A549 (cell line): ENCODE results near the gene ACTG2. TPM values are rescaled to one million over a fixed set of nuclear protein-coding genes. Genes with fewer than 3 reads are reported as not detected.
"Not testable (repeated sequence)": the region's sequence is repeated elsewhere in the genome, so short reads cannot be mapped to it uniquely, and the experiment has no call there.

ENCODE experiments used
- ATAC-seq, 2 experiments: fragments of 200-7000 bp in 1 of 2; fragments of >200 bp in 1 of 2; cut with Nextera tagmentation in 1 of 2; cut with Tn5 transposase in 1 of 2; 3 replicates each; pipeline versions ENCODE4 v1.8.0 to v1.9.1; 2018 to 2020; ENCODE audit warnings: mild to moderate bottlenecking in 1 of 2, moderate library complexity in 1 of 2
- CTCF ChIA-PET: fragments of 300-600 bp; sonication (Branson Sonifier 250); formaldehyde crosslinking; extraction: SDS; loops from one replicate; lab custom pipeline; 2021; ENCODE audit warnings: antibody characterized with exemption, inconsistent platforms; lab: Yijun Ruan, JAX
- POLR2A ChIA-PET: fragments of 350-600 bp; formaldehyde crosslinking; extraction: SDS; loops from one replicate; lab custom pipeline; 2021; ENCODE audit warnings: antibody characterized with exemption, inconsistent platforms; lab: Yijun Ruan, JAX
- DNase-seq, 2 experiments: peaks; one replicate each; pipeline versions ENCODE4 v3.0.0 to v3.0.0-alpha.2; 2011 to 2016; ENCODE audit warnings: low read depth in 1 of 2, low spot score in 1 of 2
- FAIRE-seq: peaks from 2 replicates; lab custom pipeline; 2011; peaks lifted over from hg19 to GRCh38; lab: Jason Lieb, UNC
- H3K27ac ChIP-seq, 2 experiments: fragments of >200 bp; sonication (Bioruptor Twin); formaldehyde crosslinking; 3 replicates each; pipeline ENCODE4 v1.5.1; 2016 to 2017
- H3K4me1 ChIP-seq: fragments of >200 bp; sonication (Bioruptor Twin); formaldehyde crosslinking; 3 replicates; pipeline ENCODE4 v1.6.1; 2016
- H3K4me2 ChIP-seq: fragments of >200 bp; sonication (Bioruptor Twin); formaldehyde crosslinking; 3 replicates; pipeline ENCODE4 v1.6.1; 2016
- H3K4me3 ChIP-seq: fragments of >200 bp; sonication (Bioruptor Twin); formaldehyde crosslinking; 3 replicates; pipeline ENCODE4 v1.5.1; 2016
- H3K9me3 ChIP-seq: fragments of >200 bp; sonication (Bioruptor Twin); formaldehyde crosslinking; 3 replicates; pipeline ENCODE4 v1.6.1; 2016
- BCL3 ChIP-seq: fragments of >200 bp; sonication (Bioruptor Twin); formaldehyde crosslinking; IDR thresholded peaks from 3 replicates; pipeline ENCODE4 v1.6.1; 2016
- CEBPB ChIP-seq, 2 experiments: fragments of >200 bp in 1 of 2; sonication (Bioruptor Twin) in 1 of 2; formaldehyde crosslinking in 1 of 2; IDR thresholded peaks; 2 replicates each; pipeline ENCODE4 v1.6.1; 2012 to 2016
- CHD4 ChIP-seq: fragments of 200-600 bp; sonication (generic); IDR thresholded peaks from 2 replicates; pipeline ENCODE4 v1.6.1; 2016; ENCODE audit warnings: antibody characterized with exemption, mild to moderate bottlenecking, borderline replicate concordance
- EHF ChIP-seq: fragments of 250-450 bp; sonication (Bioruptor Pico); IDR thresholded peaks from 2 replicates; pipeline ENCODE4 v1.5.0; 2020; ENCODE audit warnings: mild to moderate bottlenecking
- FOSB ChIP-seq: fragments of 250-450 bp; sonication (Bioruptor Pico); IDR thresholded peaks from 2 replicates; pipeline ENCODE4 v1.5.0; 2020; ENCODE audit warnings: mild to moderate bottlenecking, moderate library complexity
- GATA3 ChIP-seq: IDR thresholded peaks from 2 replicates; pipeline ENCODE4 v1.6.1; 2012; ENCODE audit warnings: borderline replicate concordance
- HDAC2 ChIP-seq: fragments of 200-600 bp; sonication (generic); IDR thresholded peaks from 2 replicates; pipeline ENCODE4 v1.6.1; 2016
- HES2 ChIP-seq: fragments of >200 bp; sonication (Bioruptor Twin); formaldehyde crosslinking; IDR thresholded peaks from 2 replicates; pipeline ENCODE4 v1.6.1; 2016
- HOXB5 ChIP-seq: fragments of 250-450 bp; sonication (Bioruptor Pico); IDR thresholded peaks from 2 replicates; pipeline ENCODE4 v1.5.0; 2020; ENCODE audit warnings: mild to moderate bottlenecking, moderate library complexity
- KDM1A ChIP-seq: fragments of 200-600 bp; sonication (generic); IDR thresholded peaks from 2 replicates; pipeline ENCODE4 v1.6.1; 2016; ENCODE audit warnings: low read depth, mild to moderate bottlenecking
- MAZ ChIP-seq: fragments of 150-350 bp; IDR thresholded peaks from 2 replicates; pipeline ENCODE4 v1.6.1; 2014; ENCODE audit warnings: antibody characterized with exemption, low read depth, low read length, borderline replicate concordance
- MYC ChIP-seq: IDR thresholded peaks from 2 replicates; pipeline ENCODE4 v1.6.1; 2012; ENCODE audit warnings: mild to moderate bottlenecking, inconsistent platforms, low read length, improper control_type of control experiment, borderline replicate concordance
- NFE2L2 ChIP-seq: fragments of 150-350 bp; conservative IDR thresholded peaks from 2 replicates; pipeline ENCODE4 v1.6.1; 2014; ENCODE audit warnings: low read length
- NR3C1 ChIP-seq: fragments of >200 bp; sonication (Bioruptor Twin); formaldehyde crosslinking; IDR thresholded peaks from 3 replicates; pipeline ENCODE4 v1.6.1; 2017
- PBX3 ChIP-seq: IDR thresholded peaks from 2 replicates; pipeline ENCODE4 v1.6.1; 2012
- RAD21 ChIP-seq, 2 experiments: fragments of >200 bp in 1 of 2; sonication (Bioruptor Twin) in 1 of 2; formaldehyde crosslinking in 1 of 2; IDR thresholded peaks in 1 of 2; conservative IDR thresholded peaks in 1 of 2; 2 replicates in 1 of 2; 3 replicates in 1 of 2; pipeline ENCODE4 v1.6.1; 2012 to 2018; ENCODE audit warnings: inconsistent platforms in 1 of 2
- RCOR1 ChIP-seq: fragments of 150-350 bp; IDR thresholded peaks from 2 replicates; pipeline ENCODE4 v1.6.1; 2014; ENCODE audit warnings: antibody characterized with exemption, low read length, low read depth
- RFX5 ChIP-seq: fragments of 450-650 bp; IDR thresholded peaks from 2 replicates; pipeline ENCODE4 v1.7.1; 2014; ENCODE audit warnings: antibody characterized with exemption, mild to moderate bottlenecking, moderate library complexity
- SMC3 ChIP-seq: fragments of >200 bp; sonication (Bioruptor Twin); formaldehyde crosslinking; IDR thresholded peaks from 3 replicates; pipeline ENCODE4 v1.6.1; 2018; ENCODE audit warnings: inconsistent platforms
- SREBF2 ChIP-seq: fragments of 450-650 bp; IDR thresholded peaks from 2 replicates; pipeline ENCODE4 v1.6.1; 2014; ENCODE audit warnings: mild to moderate bottlenecking, moderate library complexity
- TFCP2L1 ChIP-seq: fragments of 250-450 bp; sonication (Bioruptor Pico); IDR thresholded peaks from 2 replicates; pipeline ENCODE4 v1.5.0; 2021; ENCODE audit warnings: mild to moderate bottlenecking
- TP53 ChIP-seq: fragments of 250-450 bp; sonication (Bioruptor Pico); IDR thresholded peaks from 2 replicates; pipeline ENCODE4 v1.5.0; 2021; ENCODE audit warnings: mild to moderate bottlenecking, moderate library complexity
- ZFP36 ChIP-seq: fragments of 450-650 bp; IDR thresholded peaks from 2 replicates; pipeline ENCODE4 v1.6.1; 2014; ENCODE audit warnings: borderline replicate concordance; ENCODE audit not compliant: partially characterized antibody
- WGBS: methylation state at CpG from one replicate; pipeline ENCODE4 v1.1.6; 2017; ENCODE audit errors: missing lambda C conversion rate; 5-methylcytosine and 5-hydroxymethylcytosine counted together
- polyA plus RNA-seq, 4 experiments: library from polyadenylated mRNA; depleted of rRNA in 3 of 4; stranded (reverse); fragments of >200 nt; fragmentation: RNase III in 1 of 4; extraction: RNeasy Plus Mini Kit Qiagen cat#74134 plus additional on column Dnase treatment in 1 of 4; gene quantifications; 2 replicates in 3 of 4; 3 replicates in 1 of 4; pipeline ENCODE4 v1.2.3, GENCODE V29; 2011 to 2017

ACTG2 gene
- polyA plus RNA-seq, 2 of the 4 experiments (the other 2 are of a cell fraction), result 0.04 to 0.26 TPM

GRCh38 chr2:73938718-73939352 lies 46.0 kb downstream of the ACTG2 start:
- no peak overlapping the region for H3K4me2 ChIP-seq
- POLR2A ChIA-PET, result no interaction called here

GRCh38 chr2:73939419-73939818 lies 46.6 kb downstream of the ACTG2 start:
- H3K27ac ChIP-seq, result no peak overlapping the region
- no peaks in the 10 kb centered on the region for H3K9me3 ChIP-seq
- no peaks in the 10 kb centered on the region for H3K4me1 ChIP-seq
- ATAC-seq (peak; percentile 52 to 54; a peak in 4 of 6 replicates), FAIRE-seq (no peak), DNase-seq (peak in 1 of 2 experiments; percentile 26)
- no peak overlapping the region for H3K4me2 ChIP-seq
- 96% methylated on average over 2 of the region's 2 CpGs for WGBS
- POLR2A ChIA-PET, result no interaction called here
- no peak for TF ChIP-seq MAZ
- no peak for TF ChIP-seq KDM1A
- no peak for TF ChIP-seq MYC
- no peak for TF ChIP-seq FOSB
- H3K4me3 ChIP-seq, result no peak overlapping the region
- CTCF ChIA-PET, result interaction anchor here (0.9 to 1.5 kb wide), 2 partner anchors 12 to 40 kb away, joined by 3 to 4 read pairs; no protein-coding TSS in a partner anchor

More at GRCh38 chr2:73938718-73939352, 46.0 kb downstream of the ACTG2 start:
- Histone ChIP-seq H3K27ac (no peak overlapping the region), H3K9me3 (no peaks in the 10 kb centered on the region), H3K4me3 (no peak overlapping the region), H3K4me1 (no peaks in the 10 kb centered on the region)
- ATAC-seq (no peak), DNase-seq (no peak), FAIRE-seq (no peak)
- CTCF ChIA-PET, result interaction anchor here (0.9 to 1.6 kb wide), 5 partner anchors 12 to 114 kb away, joined by 3 to 4 read pairs (median 4); no protein-coding TSS in a partner anchor
- TF ChIP-seq ZFP36, result no peak
- TF ChIP-seq GATA3, result no peak
- TF ChIP-seq RFX5, result no peak
- TF ChIP-seq FOSB, result no peak
- no peak for TF ChIP-seq HES2
- TF ChIP-seq TP53 (CRISPR knock-in tag), result no peak
- no peak for TF ChIP-seq SREBF2
- no peak for TF ChIP-seq HOXB5 (CRISPR knock-in tag)
- TF ChIP-seq EHF, result no peak
- TF ChIP-seq CEBPB (IDR thresholded peaks at IDR 0.05), result no peak
- no peak for TF ChIP-seq TFCP2L1 (CRISPR knock-in tag)
- no peak for TF ChIP-seq SMC3
- TF ChIP-seq RAD21 (conservative IDR thresholded peaks at IDR 0.05 in 1 of 2, IDR thresholded peaks at IDR 0.05 in 1 of 2), result no peak
- TF ChIP-seq BCL3, result no peak
- no peak for TF ChIP-seq NR3C1
- no peak for TF ChIP-seq PBX3
- no peak for TF ChIP-seq HDAC2
- TF ChIP-seq CHD4, result no peak
- no peak for TF ChIP-seq RCOR1
- TF ChIP-seq NFE2L2, result no peak
- WGBS, result 90% methylated on average over 5 of the region's 5 CpGs

- FAIRE-seq, POLR2A ChIA-PET, H3K4me2 ChIP-seq, ATAC-seq, H3K4me1 ChIP-seq, H3K9me3 ChIP-seq, H3K4me3 ChIP-seq, H3K27ac ChIP-seq, DNase-seq: not testable (repeated sequence)
- 100% methylated on average over 1 of the region's 1 CpG for WGBS
- CTCF ChIA-PET, result interaction anchor here (0.6 kb wide), 1 partner anchor 9 kb away, joined by 3 read pairs; no protein-coding TSS in a partner anchor
Observed at GRCh38 chr2:73940066-73940465, 47.3 kb downstream of the ACTG2 start.
